AG04449 (cell line): ENCODE results near the gene ATG14.

Source experiments
- CTCF ChIA-PET: fragments of 350-600 bp; formaldehyde crosslinking; extraction: SDS; loops from one replicate; lab custom pipeline; 2021; ENCODE audit warnings: antibody characterized with exemption; lab: Yijun Ruan, JAX
- POLR2A ChIA-PET: fragments of 400-600, 350-600 bp; formaldehyde crosslinking; extraction: SDS; loops from one replicate; lab custom pipeline; 2020; ENCODE audit warnings: antibody characterized with exemption, inconsistent platforms; lab: Yijun Ruan, JAX
- DNase-seq: peaks from one replicate; pipeline ENCODE4 v3.0.0-alpha.2; 2010; ENCODE audit warnings: low read depth, low spot score
- H3K4me3 ChIP-seq: 2 replicates; pipeline ENCODE4 v1.5.1; 2011; ENCODE audit warnings: low read depth, mild to moderate bottlenecking, control low read depth, low read length
- CTCF ChIP-seq: IDR thresholded peaks from one replicate; pipeline ENCODE4 v1.5.1; 2011; ENCODE audit warnings: mild to moderate bottlenecking, moderate library complexity, low read length, control low read depth, inconsistent platforms; ENCODE audit not compliant: insufficient read depth; ENCODE audit errors: missing control alignments

Gene ATG14

DNA sequence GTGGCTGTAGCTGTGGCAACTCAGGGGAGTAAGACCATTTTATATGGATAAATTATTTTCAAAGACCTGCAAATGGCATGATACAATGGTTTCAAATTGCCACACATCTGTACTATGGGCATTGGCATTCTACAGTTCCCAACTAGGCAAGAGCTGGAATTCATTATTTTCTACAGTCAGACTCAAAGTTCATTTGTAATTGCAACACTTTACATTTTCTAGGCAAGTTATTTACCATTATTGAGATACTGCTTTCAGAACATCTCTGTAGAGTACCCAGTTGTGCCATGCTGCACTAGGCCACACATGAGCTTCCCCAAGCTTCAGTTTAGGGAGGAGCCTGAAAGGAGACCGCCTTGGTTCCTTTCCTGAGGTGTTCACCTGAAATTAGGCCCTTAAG is 8.0 kb upstream of the ATG14 start:
- H3K4me3 ChIP-seq: no peak overlapping the region
- DNase-seq: no peak
- ChIA-PET POLR2A (no interaction called here), CTCF (interaction anchor here (0.5 to 8.0 kb wide), 3 partner anchors 10 to 368 kb away, joined by 3 to 66 read pairs (median 3); partner anchors contain the start of gene MAPK1IP1L)
- no peak for TF ChIP-seq CTCF

DNA sequence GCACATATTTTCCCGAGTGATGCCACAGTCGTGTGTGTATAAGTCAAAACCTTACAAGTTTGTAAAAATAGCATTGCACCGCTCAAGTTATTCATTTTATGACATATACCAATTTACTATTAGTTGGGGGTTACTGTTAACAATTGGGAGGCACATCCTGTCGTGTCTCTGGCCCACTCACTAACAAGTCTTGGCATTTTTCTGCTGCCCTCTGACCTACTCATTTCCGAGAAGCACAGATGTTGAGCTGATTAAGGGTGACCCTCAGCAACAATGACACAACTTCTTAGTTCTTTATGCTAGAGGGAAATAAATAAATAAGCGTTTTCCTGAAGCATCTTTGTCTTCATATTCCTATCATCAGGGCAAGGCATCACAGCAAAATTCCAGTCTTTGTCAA is 6.8 kb upstream of the ATG14 start:
- CTCF ChIA-PET: interaction anchor here (1.1 to 8.0 kb wide), 5 partner anchors 11 to 1056 kb away, joined by 3 to 66 read pairs (median 5); no protein-coding TSS in a partner anchor
- DNase-seq: no peak
- POLR2A ChIA-PET: no interaction called here
- no peak overlapping the region for H3K4me3 ChIP-seq
- TF ChIP-seq CTCF: no peak

GRCh38 chr14:55417955-55418354 is 6.3 kb upstream of the ATG14 start:
- no peak for DNase-seq
- TF ChIP-seq CTCF: no peak
- ChIA-PET CTCF (interaction anchor here (0.7 to 8.0 kb wide), 6 partner anchors 11 to 1057 kb away, joined by 3 to 66 read pairs (median 4); no protein-coding TSS in a partner anchor), POLR2A (no interaction called here)
- H3K4me3 ChIP-seq: no peak overlapping the region

DNA sequence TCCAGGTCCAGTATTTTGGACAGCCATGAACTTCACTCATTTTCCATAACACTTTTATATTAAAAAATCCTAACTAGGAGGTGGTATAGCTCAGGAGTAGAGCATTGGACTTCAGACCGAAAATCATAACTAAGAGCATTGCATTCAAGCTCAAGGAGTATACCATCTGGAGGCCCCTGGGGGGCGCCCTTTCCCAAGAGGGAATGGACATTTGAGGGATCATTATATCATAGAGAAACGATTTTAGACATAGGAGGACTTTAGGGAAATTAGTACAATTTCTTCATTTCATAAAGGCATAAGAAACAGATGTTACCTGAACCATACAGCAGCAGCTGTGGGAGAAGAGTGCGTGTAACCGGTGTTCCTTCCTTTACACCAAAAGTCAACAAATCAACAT is 5.2 kb upstream of the ATG14 start:
- CTCF ChIA-PET: interaction anchor here (1.3 to 8.0 kb wide), 3 partner anchors 8 to 17 kb away, joined by 4 to 66 read pairs (median 5); no protein-coding TSS in a partner anchor
- POLR2A ChIA-PET: no interaction called here
- H3K4me3 ChIP-seq: no peak overlapping the region
- TF ChIP-seq CTCF: peak; percentile 27
- no peak for DNase-seq

GRCh38 chr14:55414551-55414950 is 2.9 kb upstream of the ATG14 start:
- H3K4me3 ChIP-seq: no peak overlapping the region
- DNase-seq: no peak
- no peak for TF ChIP-seq CTCF
- CTCF ChIA-PET: interaction anchor here (1.1 to 8.0 kb wide), 5 partner anchors 9 to 64 kb away, joined by 3 to 66 read pairs (median 5); no protein-coding TSS in a partner anchor
- POLR2A ChIA-PET: no interaction called here

DNA sequence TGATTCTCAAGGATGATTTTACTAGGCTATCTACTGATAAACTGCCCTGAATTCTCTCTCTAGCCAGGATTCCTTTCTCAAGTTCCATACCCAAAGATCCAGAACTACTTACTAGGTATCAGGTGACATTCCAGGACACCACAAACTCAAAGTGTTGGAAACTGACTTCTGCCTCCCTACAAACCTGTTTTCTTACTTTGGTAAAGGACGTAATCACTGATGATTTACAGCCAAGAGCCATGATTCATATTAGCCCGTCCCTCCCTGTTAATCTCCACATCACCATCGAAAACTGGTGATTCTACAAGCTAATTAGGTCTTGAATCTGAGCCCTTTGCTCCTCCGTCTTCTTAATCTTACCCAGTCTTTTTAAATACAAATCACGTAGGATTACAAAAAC is 1.0 kb upstream of the ATG14 start:
- no peak for DNase-seq

More for the DNA sequence above, 1.0 kb upstream of the ATG14 start:
- no peak for TF ChIP-seq CTCF
- ChIA-PET CTCF (interaction anchor here (0.9 to 8.0 kb wide), 3 partner anchors 12 to 142 kb away, joined by 3 to 66 read pairs (median 4); no protein-coding TSS in a partner anchor), POLR2A (no interaction called here)
- no peak overlapping the region for H3K4me3 ChIP-seq
